Activated CD4-positive, CD25-positive, alpha-beta regulatory T cell treated with anti-CD3 and anti-CD28 coated beads, Interleukin-2, amount 50 U/mL, for 16 hours (primary cell): Measurements from ENCODE around the gene ZNF677.
A peak's percentile ranks its signal among the peaks of the same experiment; 100 is the strongest.
"Not testable (repeated sequence)": the region's sequence is repeated elsewhere in the genome, so short reads cannot be mapped to it uniquely, and the experiment has no call there.

ENCODE experiments used
- DNase-seq: peaks from one replicate; pipeline ENCODE4 v3.0.0-alpha.2; 2020; ENCODE audit warnings: low read depth, low spot score

ZNF677 gene

DNA sequence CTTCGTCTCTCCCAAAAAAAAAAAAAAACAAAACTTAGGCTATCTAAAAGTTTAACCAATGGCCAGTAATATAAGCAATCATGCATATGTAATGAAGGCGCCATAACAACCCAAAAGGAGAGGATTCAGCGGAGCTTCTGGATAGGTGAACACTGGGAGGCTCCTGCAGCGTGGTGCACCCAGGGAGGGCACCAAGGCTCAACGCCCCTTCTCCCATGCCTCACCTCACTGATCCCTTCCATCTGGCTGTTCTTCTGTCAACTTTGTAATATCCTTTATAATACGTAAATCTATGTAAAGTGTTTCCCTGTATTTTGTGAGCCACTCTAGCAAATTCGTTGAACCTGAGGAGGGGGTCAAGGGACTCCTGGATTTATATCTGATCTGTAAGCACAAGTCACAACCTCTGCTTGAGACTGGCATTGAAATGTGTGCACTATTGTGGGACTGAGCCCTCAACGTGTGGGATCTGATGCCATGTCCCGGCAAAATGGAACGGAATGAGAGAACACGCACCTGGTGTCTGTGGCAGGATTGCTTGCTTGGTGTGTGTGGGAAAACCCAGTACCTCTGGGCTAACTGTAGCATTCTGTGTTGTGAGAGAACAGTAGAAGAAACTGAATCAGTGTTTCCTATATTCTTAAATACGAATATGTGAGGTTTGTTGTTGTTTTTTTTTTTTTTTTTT lies 61.0 kb downstream of the ZNF677 start:
- DNase-seq, result no peak

DNA sequence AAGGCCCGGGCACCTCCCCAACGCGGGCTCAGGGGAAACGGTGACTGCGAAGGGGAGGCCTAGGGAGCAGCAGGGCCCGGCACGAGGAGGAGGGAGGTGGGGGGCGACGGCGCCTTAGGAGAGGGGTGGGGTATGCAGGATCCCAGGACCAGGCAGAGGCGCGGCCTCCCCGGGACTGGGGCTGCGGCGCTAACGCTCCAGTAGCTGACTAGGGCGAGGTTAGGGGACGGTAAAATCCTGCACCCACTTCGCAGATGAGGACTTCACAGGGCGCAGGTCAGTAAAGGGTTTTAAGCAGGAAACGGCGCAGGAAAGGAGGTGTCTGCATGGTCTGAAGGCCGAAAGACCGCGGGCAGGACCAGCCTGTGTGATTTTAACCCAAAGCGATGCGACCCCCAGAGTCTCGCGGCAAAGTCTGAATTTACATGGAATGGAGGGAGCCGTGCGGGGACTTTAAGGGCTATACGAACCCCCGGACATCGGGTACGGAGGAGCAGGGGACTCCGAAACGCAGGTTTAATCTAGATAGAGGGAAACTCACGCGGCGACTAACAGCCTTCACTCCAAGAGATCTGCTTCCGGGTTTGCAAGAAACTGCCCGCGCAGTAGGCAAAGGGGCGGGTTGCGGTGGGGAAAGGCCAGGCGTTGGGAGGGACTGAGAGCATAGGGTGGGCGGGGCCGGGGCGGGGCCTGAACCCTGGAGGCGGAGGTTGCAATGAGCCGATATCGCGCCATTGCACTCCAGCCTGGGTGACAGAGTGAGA lies 61.7 kb downstream of the ZNF677 start, which contains the start of gene ZNF665:
Gene ZNF665 (minus strand): TSS at position 588 of the 764 bp plus-strand sequence. CDS start 10,460 bp downstream, outside the sequence.
- DNase-seq, result peak; percentile 70

DNA sequence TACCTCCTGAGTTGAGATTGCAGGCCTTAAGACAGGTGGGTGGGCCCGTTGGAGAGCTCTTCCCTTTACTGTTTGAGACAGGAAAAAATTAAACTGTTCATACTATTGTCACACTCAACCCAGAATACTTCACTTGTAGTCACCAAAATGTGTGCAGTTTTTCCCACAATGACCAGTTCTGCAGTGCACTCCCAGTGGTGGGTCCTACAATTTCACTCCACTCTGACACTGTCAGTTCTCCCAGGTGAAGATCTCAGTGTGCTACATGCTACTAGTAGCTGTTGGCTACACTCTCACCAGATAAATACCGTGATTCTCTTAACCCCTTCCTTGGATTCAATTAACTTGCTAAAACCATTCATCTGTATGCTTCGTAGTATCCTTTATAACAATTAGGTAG lies 64.4 kb downstream of the ZNF677 start:
- DNase-seq, result no peak

DNA sequence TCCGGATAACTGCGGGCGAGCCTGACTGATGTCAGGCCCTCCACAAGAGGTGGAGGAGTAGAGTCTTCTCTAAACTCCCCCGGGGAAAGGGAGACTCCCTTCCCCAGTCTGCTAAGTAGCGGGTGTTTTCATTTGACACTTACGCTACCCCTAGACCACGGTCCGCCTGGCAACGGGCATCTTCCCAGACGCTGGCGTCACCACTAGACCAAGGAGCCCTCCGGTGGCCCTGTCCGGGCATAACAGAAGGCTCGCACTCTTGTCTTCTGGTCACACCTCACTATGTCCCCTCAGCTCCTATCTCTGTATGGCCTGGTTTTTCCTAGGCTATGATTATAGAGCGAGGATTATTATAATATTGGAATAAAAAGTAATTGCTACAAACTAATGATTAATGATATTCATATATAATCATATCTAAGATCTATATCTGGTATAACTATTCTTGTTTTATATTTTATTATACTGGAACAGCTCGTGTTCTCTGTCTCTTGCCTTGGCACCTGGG lies 64.9 kb downstream of the ZNF677 start:
- DNase-seq, result not testable (repeated sequence)
